SU-DHL-6 (cell line): ENCODE results near the gene CMTR1.

Experiments used
- H2AFZ ChIP-seq: fragments of 200-600 bp; sonication (generic); 2 replicates; pipeline ENCODE4 v1.6.1; 2014; ENCODE audit warnings: low read depth, mild to moderate bottlenecking, moderate library complexity, mixed read lengths, antibody characterized with exemption, low read length; ENCODE audit not compliant: severe bottlenecking
- H3F3A ChIP-seq: fragments of 200-600 bp; shearing (Covaris generic); 2 replicates; pipeline ENCODE4 v1.6.0; 2016; ENCODE audit warnings: antibody characterized with exemption, mild to moderate bottlenecking; ENCODE audit not compliant: insufficient read depth
- H3K27ac ChIP-seq: fragments of 200-600 bp; sonication (generic); 2 replicates; pipeline ENCODE4 v1.5.1; 2016; ENCODE audit warnings: low read depth, mild to moderate bottlenecking, low read length, moderate library complexity, mixed read lengths
- H3K27me3 ChIP-seq: fragments of 200-600 bp; sonication (generic), shearing (Covaris generic); 2 replicates; pipeline ENCODE4 v1.6.0; 2014; ENCODE audit warnings: mild to moderate bottlenecking, low read length
- H3K36me3 ChIP-seq: fragments of 200-600 bp; sonication (generic); 2 replicates; pipeline ENCODE4 v1.6.1; 2014; ENCODE audit warnings: mild to moderate bottlenecking, low read length, mixed read lengths
- H3K4me2 ChIP-seq: fragments of 300-600, 200-600 bp; shearing (Covaris generic), sonication (generic); 2 replicates; pipeline ENCODE4 v1.6.0; 2014; ENCODE audit warnings: low read length, low read depth, mild to moderate bottlenecking; ENCODE audit not compliant: poor library complexity, severe bottlenecking
- H3K4me3 ChIP-seq: fragments of 200-600 bp; sonication (generic); 2 replicates; pipeline ENCODE4 v1.5.1; 2014; ENCODE audit warnings: antibody characterized with exemption, low read length, mild to moderate bottlenecking, mixed read lengths; ENCODE audit not compliant: insufficient read depth, poor library complexity, severe bottlenecking
- H3K79me2 ChIP-seq: fragments of 200-600 bp; sonication (generic); 2 replicates; pipeline ENCODE4 v1.6.1; 2014; ENCODE audit warnings: mild to moderate bottlenecking, low read length, moderate library complexity; ENCODE audit not compliant: insufficient read depth
- H3K9ac ChIP-seq: fragments of 200-600 bp; sonication (generic); 2 replicates; pipeline ENCODE4 v1.7.0; 2014; ENCODE audit warnings: mild to moderate bottlenecking, low read length
- H3K9me2 ChIP-seq: fragments of 200-600 bp; sonication (generic); replicated peaks from 2 replicates; pipeline ENCODE4 v1.6.1; 2014; ENCODE audit warnings: low read length; ENCODE audit not compliant: insufficient read depth
- H3K9me3 ChIP-seq: fragments of 200-600 bp; sonication (generic); 2 replicates; pipeline ENCODE4 v1.6.1; 2014; ENCODE audit warnings: low read length, mixed read lengths; ENCODE audit not compliant: insufficient read depth
- H4K20me1 ChIP-seq: fragments of 200-600 bp; sonication (generic); 2 replicates; pipeline ENCODE4 v1.6.1; 2014; ENCODE audit warnings: low read depth, mild to moderate bottlenecking, antibody characterized with exemption, low read length, moderate library complexity, mixed read lengths
- CTCF ChIP-seq: fragments of 200-600 bp; sonication (generic); IDR thresholded peaks from one replicate; pipeline ENCODE4 v1.5.1; 2017; ENCODE audit warnings: antibody characterized with exemption, mild to moderate bottlenecking, low read length, moderate library complexity; ENCODE audit not compliant: insufficient read depth, poor library complexity, severe bottlenecking
- EZH2phosphoT487 ChIP-seq: fragments of 200-600 bp; sonication (generic), shearing (Covaris generic); conservative IDR thresholded peaks from 2 replicates; pipeline ENCODE4 v1.6.1; 2018; ENCODE audit warnings: mild to moderate bottlenecking, antibody characterized with exemption, low read length, moderate library complexity, mixed read lengths

CMTR1 gene

GRCh38 chr6:37521674-37522073 is 88.7 kb downstream of the CMTR1 start:
- no peak overlapping the region for H3K4me2 ChIP-seq
- H3F3A ChIP-seq = no peaks in the 10 kb centered on the region
- no peaks in the 10 kb centered on the region for H3K9me2 ChIP-seq
- H3K9me3 ChIP-seq = no peaks in the 10 kb centered on the region
- no peak overlapping the region for H3K27ac ChIP-seq
- no peaks in the 10 kb centered on the region for H3K36me3 ChIP-seq
- H4K20me1 ChIP-seq = no peaks in the 10 kb centered on the region
- H3K27me3 ChIP-seq = no peaks in the 10 kb centered on the region
- no peak overlapping the region for H3K4me3 ChIP-seq
- H3K79me2 ChIP-seq = no peaks in the 10 kb centered on the region
- H3K9ac ChIP-seq = no peak overlapping the region
- TF ChIP-seq EZH2phosphoT487 (no peak), CTCF (no peak)
- no peak overlapping the region for H2AFZ ChIP-seq

- Histone ChIP-seq H3K4me3 (no peak overlapping the region), H3K4me2 (no peak overlapping the region), H3K9ac (no peak overlapping the region), H3K27ac (no peak overlapping the region), H4K20me1 (no peaks in the 10 kb centered on the region), H3K9me2 (no peaks in the 10 kb centered on the region), H3K9me3 (no peaks in the 10 kb centered on the region), H3K27me3 (no peaks in the 10 kb centered on the region), H2AFZ (no peak overlapping the region), H3F3A (no peaks in the 10 kb centered on the region), H3K79me2 (no peaks in the 10 kb centered on the region), H3K36me3 (no peaks in the 10 kb centered on the region)
- TF ChIP-seq EZH2phosphoT487 = no peak
- no peak for TF ChIP-seq CTCF
Observed at GRCh38 chr6:37522836-37523235, 89.8 kb downstream of the CMTR1 start.

GRCh38 chr6:37523412-37523811 is 90.4 kb downstream of the CMTR1 start:
- Histone ChIP-seq H3F3A (no peaks in the 10 kb centered on the region), H3K9me2 (no peaks in the 10 kb centered on the region)

More at GRCh38 chr6:37523412-37523811, 90.4 kb downstream of the CMTR1 start:
- H3K27me3 ChIP-seq = no peaks in the 10 kb centered on the region
- TF ChIP-seq CTCF (no peak), EZH2phosphoT487 (no peak)
- no peaks in the 10 kb centered on the region for H3K36me3 ChIP-seq
- no peaks in the 10 kb centered on the region for H3K9me3 ChIP-seq
- no peaks in the 10 kb centered on the region for H4K20me1 ChIP-seq
- no peak overlapping the region for H3K4me2 ChIP-seq
- no peak overlapping the region for H3K4me3 ChIP-seq
- H3K79me2 ChIP-seq = no peaks in the 10 kb centered on the region
- H3K27ac ChIP-seq = no peak overlapping the region
- H3K9ac ChIP-seq = no peak overlapping the region
- no peak overlapping the region for H2AFZ ChIP-seq
